ENCODE measurements around the gene MBNL1. TPM values are rescaled to one million over a fixed set of nuclear protein-coding genes. Genes with fewer than 3 reads are reported as not detected.

MBNL1 gene
- total RNA-seq, 2 experiments from 2014 or later = 371 to 382 TPM

DNA sequence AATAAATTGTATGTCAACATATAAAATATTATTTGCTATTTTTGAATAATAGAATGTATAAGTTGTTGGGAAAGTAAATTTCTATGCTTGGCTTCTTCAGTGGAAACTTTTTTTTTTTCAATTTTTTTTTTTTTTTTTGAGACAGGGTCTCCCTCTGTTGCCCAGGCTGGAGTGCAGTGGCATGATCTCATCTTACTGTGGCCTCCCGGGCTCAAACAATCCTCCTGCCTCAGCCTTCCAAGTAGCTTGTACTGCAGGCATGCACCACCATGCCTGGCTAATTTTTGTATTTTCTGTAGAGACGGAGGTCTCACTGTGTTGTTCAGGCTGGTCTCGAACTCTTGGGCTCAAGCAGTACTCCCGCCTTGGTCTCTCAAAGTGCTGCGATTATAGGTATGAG lies 16.8 kb downstream of the MBNL1 start:
- ChIA-PET POLR2A (interaction anchor here (1.6 kb wide), 1 partner anchor 17 kb away, joined by 8 read pairs; the partner anchor contains the start of gene MBNL1), CTCF (interaction anchor here (0.6 to 1.2 kb wide), 3 partner anchors 8 to 661 kb away, joined by 3 read pairs; no protein-coding TSS in a partner anchor)

DNA sequence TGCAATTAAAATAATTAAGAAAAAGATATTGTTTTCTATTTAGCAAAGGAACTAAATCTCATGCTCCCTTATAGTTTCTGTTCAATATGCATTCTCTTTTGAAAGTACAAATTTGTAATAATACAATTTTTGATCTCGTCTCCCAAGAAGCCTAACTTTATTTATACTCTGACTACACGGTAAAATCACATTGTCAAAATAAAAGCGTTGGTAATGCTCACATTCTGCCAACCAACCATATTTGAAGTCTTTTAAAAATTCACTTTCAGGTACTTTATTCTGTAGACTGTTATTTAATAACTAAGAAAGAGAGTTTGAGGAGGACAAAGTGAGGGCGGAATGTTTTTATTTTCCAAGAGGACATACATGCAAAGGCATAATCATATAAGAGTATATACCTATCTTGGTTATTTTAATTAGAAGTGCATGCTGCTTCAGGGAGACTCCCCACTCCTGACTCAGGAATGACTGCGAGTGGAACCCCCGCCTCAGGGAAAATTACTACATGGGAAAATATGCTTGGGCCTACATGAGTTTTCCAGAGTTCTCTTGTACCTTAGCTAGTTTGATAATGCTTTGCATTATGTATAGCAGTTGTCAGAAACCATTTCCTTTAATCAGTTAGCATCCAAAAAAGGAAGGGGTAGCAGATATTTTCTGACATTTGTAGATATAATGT lies 19.3 kb downstream of the MBNL1 start:
- ChIA-PET CTCF (no interaction called here), POLR2A (interaction anchor here (0.5 kb wide), 1 partner anchor 115 kb away, joined by 4 read pairs; no protein-coding TSS in a partner anchor)

DNA sequence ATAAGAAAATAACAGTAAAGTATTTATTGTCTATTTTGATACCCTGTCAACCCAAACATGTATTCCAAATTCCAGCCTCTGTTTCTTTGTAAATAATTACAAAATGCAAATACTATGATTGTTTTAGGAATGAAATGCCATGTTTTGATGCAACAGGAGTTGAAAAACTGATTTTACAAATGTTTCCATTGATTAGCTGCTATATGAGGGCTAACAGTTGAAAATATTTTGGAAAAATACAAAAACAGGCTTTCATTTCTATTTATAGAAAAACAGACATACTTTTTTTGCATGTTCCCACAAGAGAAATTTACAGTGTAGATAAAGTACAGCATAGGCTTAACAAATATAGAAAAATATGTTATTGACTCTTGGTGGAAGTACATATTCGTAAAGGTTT lies 20.0 kb downstream of the MBNL1 start:
- ChIA-PET CTCF (no interaction called here), POLR2A (no interaction called here)

DNA sequence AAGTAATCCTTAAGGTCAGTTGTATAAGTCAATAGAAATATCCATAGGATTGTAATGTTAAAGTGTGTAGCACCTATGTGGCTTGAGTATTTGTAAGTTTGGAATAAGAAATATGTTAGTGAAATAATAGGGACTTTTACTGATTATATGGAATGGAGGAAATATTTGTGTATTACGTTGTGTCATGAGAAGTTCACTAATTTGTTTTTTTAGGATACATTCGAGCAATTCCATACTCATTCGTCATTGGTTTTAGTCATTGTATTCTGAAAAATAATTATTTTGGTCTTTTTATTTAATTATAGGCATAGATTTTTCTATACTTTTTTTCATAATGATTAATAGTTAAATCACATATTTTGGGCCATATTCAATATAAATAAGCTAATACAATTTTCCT lies 21.0 kb downstream of the MBNL1 start:
- CTCF ChIA-PET = no interaction called here
- POLR2A ChIA-PET = interaction anchor here (1.4 kb wide), 1 partner anchor 9 kb away, joined by 6 read pairs; no protein-coding TSS in a partner anchor

DNA sequence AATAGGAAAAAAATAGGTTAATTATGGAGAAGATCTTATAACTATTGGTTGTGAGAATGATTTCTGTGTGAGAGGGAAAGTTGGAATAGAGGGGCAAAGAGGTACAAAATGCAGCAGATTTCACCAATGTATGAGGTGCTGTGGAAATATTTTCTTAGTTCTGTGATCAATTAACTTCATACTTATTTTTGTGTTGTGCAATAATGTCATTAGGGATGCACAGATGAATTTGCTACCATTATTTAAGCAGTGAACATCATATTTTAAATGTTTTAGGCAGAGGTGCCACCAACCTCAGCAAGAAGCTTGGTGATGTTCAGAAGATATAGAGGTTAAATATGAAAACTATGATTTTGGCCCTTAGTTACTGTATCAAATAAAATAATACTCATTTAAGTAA lies 21.6 kb downstream of the MBNL1 start:
- POLR2A ChIA-PET = interaction anchor here (0.6 to 1.4 kb wide), 2 partner anchors 9 to 22 kb away, joined by 6 to 8 read pairs; no protein-coding TSS in a partner anchor
- CTCF ChIA-PET = no interaction called here

DNA sequence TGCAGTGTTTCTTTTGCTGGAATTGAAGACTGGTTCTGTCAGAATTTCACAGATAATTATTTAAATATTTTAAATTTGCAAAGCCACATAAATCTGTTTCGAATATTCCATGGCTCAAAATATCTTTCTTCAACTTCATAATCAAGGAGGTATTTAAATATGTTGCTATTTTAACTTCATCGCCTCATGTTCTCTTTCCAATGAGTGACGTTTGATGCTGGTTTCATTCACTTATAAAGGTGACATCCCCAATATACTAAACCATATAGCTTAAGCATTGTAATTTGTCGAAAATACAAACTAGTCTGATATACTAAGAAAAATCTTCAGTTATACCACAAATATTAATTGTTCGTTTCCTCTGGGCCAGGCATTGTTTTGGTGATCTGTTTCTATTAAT lies 22.5 kb downstream of the MBNL1 start:
- POLR2A ChIA-PET = no interaction called here
- CTCF ChIA-PET = no interaction called here

DNA sequence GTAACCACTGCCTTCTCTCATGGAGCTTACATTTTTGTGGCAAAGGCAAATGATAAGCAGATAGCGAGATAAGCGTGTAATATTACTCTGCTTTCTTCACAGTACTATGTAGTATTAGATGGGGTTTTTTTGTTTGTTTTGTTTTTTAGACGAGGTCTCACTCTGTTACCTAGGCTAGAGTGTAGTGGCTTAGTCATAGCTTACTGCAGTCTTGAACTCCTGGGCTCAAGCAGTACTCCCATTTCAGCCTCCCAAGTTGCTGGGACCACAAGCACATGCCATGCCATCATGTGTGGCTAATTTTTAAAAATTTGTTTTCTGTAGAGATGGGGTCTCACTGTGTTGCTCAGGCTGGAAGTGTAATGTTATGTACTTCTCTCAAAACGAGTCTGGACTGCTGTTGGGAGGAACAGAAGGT lies 22.9 kb downstream of the MBNL1 start:
- POLR2A ChIA-PET = interaction anchor here (0.7 kb wide), 1 partner anchor 22 kb away, joined by 3 read pairs; no protein-coding TSS in a partner anchor
- CTCF ChIA-PET = no interaction called here

DNA sequence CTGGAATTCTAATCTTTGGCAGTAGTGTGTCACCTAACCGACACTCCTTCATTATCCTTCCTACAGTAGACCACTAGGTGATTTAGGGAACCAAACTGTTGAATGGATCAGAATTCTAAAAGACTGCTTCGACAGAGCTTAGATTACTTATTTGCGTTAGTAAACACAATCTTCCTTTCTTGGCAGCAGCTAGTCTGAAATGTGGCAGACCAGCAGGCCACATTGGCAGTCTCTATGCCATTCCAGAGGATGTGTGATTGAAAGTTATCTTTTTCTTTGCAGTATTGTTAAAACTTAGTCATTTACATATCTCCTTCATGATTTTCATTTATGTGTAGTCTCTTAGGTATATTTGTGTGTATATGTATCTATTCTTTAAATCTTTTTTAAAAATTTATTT lies 23.6 kb downstream of the MBNL1 start:
- CTCF ChIA-PET = no interaction called here
- POLR2A ChIA-PET = no interaction called here

DNA sequence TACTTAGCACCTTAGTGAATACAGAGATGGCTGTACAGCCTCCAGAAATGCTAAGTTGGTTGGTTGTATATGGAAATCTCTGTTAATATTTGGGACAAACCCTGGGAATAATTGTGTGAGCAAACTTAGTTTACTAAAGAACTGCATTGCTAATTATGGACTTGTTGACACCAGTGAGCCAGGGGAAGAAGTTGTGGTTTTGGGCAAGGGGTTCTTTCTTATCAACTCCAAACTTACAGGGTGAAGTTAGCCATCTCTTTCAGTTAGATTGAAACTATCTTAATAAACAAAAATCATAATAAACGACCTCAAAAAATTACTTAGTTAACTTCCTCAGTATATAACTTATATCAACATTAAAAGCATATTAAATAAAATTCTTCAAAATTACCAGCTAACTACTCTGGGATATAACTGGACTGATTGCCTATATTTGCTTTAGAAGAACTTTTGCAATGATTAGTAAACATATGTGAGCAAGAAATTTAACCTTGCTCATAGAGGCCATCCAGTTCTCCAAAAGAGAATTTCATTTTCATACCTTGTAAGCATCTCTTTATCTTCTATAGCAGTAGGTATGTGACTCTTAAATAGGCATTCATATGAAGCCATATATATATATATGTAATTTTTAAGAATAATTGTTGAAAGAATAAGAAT lies 24.7 kb downstream of the MBNL1 start:
- POLR2A ChIA-PET = no interaction called here
- CTCF ChIA-PET = no interaction called here

DNA sequence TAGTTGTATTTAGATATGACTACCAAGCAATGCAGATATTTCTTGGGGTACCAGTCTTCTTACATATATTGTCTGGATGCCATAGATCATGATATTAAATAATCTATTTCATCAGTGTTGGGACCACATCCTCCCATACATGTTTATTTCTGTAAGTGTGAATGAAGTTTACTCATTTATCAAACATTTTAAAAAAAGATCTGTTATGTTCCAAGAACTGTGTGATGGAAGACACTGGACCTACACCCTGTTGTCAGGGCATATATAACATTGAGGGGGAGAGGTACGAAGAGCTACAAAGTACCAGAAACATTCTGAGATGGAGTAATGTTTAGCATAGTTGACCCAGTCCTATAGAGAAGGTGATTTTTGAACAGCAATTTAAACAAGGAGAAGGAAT lies 26.6 kb downstream of the MBNL1 start:
- ChIA-PET CTCF (interaction anchor here (1.6 kb wide), 1 partner anchor 15 kb away, joined by 4 read pairs; no protein-coding TSS in a partner anchor), POLR2A (no interaction called here)

DNA sequence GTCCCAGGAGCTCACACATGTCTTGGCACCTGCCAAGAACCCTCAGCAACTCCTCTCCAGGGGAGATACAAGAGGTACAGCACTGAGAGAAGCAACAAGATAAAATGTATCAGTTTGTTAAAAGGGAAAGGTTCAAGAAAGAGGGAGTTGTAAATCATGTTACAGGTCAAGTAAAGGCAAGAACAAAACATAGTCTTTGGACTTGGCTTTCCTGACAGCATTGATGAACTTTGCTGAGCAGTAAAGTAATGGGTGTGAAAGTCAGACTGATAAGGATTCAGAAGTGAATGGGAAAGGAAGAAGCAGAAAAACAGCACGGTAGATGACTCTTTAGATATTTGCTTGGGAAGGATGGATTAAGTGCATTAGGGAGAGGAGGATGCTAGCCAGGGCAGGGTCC lies 27.1 kb downstream of the MBNL1 start:
- ChIA-PET CTCF (interaction anchor here (1.6 kb wide), 1 partner anchor 14 kb away, joined by 4 read pairs; no protein-coding TSS in a partner anchor), POLR2A (no interaction called here)

DNA sequence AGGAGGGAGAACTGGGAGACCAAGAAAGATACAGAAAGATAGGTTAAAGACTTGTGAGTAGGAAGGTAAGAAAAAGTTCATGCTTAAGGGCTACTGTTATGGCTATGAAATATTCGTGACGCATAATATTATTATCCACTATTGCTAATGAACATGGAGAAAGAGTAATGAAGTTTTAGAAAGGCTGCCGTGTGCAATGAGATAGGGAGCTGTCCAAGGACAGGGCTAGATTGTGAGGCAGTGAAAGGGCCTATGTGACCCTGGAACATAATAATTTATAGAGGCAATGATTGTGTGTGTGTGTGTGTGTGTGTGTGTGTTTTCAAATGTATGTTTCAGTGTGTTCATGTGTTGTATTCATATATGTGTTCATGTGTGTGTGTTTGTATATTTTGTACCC lies 27.7 kb downstream of the MBNL1 start:
- POLR2A ChIA-PET = interaction anchor here (0.8 kb wide), 1 partner anchor 17 kb away, joined by 3 read pairs; no protein-coding TSS in a partner anchor
- CTCF ChIA-PET = interaction anchor here (1.5 to 1.6 kb wide), 2 partner anchors 12 to 13 kb away, joined by 4 read pairs; no protein-coding TSS in a partner anchor

DNA sequence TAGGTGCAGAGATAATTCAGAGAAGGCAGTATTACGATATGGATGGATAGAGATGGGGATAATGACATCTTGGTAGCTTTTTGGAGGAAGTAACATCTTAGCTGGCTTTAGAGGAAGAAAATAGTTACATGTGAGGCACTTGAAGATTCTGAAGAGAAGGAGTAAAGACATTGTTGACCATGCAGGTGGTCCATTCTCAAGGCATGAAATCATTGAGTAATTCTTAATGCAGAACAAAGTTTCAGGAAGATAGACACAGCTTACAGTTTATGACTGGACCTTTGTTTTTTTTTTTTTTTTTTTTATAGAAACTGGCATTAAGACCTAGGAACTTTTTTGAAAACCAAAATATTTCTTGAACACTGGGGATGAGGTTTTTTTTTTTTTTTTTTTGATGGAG lies 28.2 kb downstream of the MBNL1 start:
- ChIA-PET POLR2A (interaction anchor here (0.7 to 0.8 kb wide), 2 partner anchors 9 to 18 kb away, joined by 3 to 4 read pairs; no protein-coding TSS in a partner anchor), CTCF (interaction anchor here (0.7 to 1.6 kb wide), 3 partner anchors 12 to 28 kb away, joined by 3 to 4 read pairs (median 4); partner anchors contain the start of gene MBNL1)

DNA sequence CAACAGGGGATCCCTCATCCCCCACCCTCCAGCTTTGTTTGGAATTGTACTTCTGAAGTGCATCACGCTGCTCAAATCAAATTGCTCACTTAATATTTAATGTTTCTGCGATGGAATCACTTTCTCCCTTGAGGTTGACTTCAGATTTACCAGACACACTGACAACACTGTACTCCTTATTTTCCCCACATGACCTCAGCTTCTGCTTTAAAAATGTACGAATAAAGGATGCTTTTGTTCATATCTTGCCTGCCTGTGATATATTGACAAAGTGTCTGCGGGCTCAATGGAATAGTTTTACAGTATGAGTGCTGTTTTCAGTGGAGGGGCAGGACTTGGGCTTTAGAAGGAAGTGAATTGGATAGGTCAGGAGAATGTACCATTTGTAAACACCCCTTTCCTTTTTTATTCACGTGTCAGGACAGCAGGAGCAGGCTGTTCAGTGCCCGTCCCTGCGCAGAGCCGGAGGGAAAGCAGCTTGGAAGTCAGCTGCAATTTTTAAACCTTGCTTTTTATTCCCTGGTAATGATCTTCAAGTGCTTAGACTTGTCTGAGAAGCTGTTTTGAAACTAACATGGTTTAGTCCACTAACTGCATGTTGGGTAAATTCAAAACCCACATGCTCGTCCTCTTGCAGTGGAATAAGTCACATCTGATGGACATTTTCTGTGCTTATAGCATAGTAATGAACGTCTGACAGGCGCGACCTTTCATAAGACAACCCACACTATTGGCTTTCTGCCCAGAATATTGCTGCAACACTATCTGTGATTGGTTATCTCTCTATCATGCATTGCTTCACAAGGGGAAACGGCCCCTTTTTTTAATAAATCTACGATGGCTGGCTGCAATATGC lies 29.9 kb downstream of the MBNL1 start:
- CTCF ChIA-PET = interaction anchor here (1.3 kb wide), 1 partner anchor 11 kb away, joined by 5 read pairs; no protein-coding TSS in a partner anchor
- POLR2A ChIA-PET = interaction anchor here (0.6 to 1.6 kb wide), 4 partner anchors 8 to 1098 kb away, joined by 3 to 6 read pairs (median 4); partner anchors contain the start of gene MBNL1

DNA sequence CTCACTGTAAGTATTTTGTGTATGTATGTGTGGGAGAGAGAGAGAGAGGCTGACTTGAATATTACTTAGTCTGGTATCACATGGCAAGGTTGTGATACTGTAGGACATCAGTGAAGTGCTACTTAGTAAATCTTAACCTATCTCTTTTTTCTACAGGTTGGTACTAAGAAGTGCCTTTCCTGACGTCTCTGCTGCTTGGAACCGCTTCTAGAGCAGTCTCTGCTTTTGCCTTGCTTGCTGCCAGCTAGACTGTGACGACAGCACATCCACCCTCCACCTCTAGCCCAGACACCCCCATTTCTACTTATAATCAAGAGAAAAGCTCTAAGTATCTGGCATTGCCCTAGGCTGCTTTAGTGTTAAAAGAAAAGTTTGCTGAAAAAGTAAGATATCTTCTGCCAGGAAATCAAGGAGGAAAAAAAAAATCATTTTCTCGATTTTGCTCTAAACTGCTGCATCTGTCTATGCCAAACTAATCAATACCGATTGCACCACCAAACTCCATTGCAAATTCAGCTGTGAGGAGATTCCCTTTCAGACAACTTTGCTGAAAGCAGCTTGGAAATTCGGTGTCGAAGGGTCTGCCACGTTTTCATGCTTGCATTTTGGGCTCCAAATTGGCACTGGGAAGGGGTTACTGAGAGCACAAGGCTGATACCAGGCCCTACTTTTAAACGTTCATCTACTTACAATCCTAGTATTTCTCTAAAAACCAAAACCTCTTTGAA lies 30.7 kb downstream of the MBNL1 start:
- ChIA-PET POLR2A (interaction anchor here (0.6 to 1.6 kb wide), 6 partner anchors 9 to 1099 kb away, joined by 3 to 9 read pairs (median 4); partner anchors contain the start of gene MBNL1), CTCF (interaction anchor here (1.3 kb wide), 1 partner anchor 10 kb away, joined by 5 read pairs; no protein-coding TSS in a partner anchor)

DNA sequence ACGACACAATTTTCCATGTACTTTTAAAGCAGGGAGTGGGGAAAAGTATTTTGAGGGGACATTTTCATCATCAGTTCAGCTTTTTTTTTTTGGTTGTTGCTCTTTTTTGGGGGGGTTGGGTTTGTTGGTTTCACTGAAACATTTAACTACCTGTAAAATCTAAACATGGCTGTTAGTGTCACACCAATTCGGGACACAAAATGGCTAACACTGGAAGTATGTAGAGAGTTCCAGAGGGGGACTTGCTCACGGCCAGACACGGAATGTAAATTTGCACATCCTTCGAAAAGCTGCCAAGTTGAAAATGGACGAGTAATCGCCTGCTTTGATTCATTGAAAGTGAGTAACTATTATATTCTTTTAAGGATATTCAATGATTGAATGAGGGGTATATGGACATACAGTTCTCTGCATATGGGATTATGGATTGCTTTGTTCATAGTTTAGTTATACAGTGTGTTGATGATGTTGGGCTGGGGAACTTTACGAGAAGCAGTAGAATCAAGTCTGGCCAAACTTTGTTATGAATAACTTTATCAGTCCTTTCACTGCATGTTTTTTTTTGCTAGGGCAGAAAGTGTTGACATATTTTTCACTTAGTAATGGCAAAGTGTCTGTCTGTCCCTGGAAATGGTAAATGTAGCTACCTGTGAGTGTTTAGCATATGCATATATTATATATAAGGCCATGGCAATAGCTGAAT lies 31.5 kb downstream of the MBNL1 start:
- POLR2A ChIA-PET = interaction anchor here (0.6 to 1.6 kb wide), 3 partner anchors 10 to 31 kb away, joined by 3 to 9 read pairs (median 6); partner anchors contain the start of gene MBNL1
- CTCF ChIA-PET = interaction anchor here (1.3 kb wide), 1 partner anchor 10 kb away, joined by 5 read pairs; no protein-coding TSS in a partner anchor

DNA sequence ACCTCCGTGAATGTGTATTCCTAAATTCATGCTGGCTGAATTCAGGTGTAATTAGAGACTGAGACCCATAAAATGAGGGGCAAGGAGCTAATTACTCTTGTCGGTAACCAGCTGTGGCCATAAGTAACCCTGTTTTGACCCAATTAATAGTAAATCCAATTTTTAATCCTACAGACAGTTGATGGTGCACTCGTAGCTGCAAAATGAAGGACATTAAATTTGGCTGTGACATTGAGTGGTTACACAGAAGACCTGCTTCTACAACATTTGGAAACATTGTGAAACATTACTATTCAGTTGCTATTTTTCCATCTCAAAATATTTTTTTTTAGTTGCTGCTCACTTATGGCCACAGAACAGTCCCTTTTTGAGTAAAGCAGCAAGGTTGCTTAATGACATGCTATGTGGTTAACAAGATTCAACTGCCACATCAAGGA lies 33.0 kb downstream of the MBNL1 start:
- ChIA-PET POLR2A (no interaction called here), CTCF (interaction anchor here (0.9 kb wide), 1 partner anchor 30 kb away, joined by 3 read pairs; no protein-coding TSS in a partner anchor)

DNA sequence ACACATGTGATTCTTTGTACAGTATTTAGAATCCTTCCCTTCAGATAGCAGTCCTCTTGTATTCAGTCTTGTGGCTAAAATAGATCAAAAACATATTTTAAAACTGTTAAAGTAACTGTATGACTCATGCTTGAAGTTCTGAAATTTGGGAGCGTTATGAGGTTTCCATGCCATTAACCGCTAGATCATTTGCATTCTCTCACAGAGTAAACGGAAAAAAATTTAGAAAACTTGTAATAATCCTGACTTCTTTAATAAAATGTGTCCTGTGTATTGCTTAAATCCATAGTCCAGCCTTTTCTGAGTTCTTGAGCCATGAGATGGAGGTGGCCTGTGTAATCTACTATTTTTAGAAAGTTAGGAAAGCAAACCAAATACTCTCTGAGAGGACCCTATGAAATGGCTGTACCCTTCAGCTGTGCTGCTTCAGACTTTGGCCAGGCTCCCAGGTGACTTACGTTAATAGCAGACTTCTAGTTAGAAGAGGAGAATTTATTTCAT lies 33.8 kb downstream of the MBNL1 start:
- POLR2A ChIA-PET = no interaction called here
- CTCF ChIA-PET = no interaction called here
